GM13977 (cell line): Measurements from ENCODE around the gene SIGLECL1.

Experiments used
- DNase-seq: peaks from one replicate; pipeline ENCODE4 v3.0.0; 2012; ENCODE audit warnings: low spot score
- CTCF ChIP-seq: IDR thresholded peaks from 2 replicates; pipeline ENCODE4 v1.5.1; 2012; ENCODE audit warnings: mild to moderate bottlenecking, control low read depth; ENCODE audit not compliant: insufficient read depth; ENCODE audit errors: extremely low read depth, missing control alignments
- in situ Hi-C: fragments of 300-500 bp; cut with MboI; formaldehyde crosslinking; loops from one replicate; pipeline ENCODE4 v1.12.0; 2022; ENCODE audit warnings: low sequenced_read_pairs, low pct_unique_long_range_greater_than_20kb, mixed read lengths, inconsistent platforms; ENCODE audit not compliant: unreplicated experiment

The SIGLECL1 gene

GRCh38 chr19:51259348-51260245 is 8.7 kb downstream of the SIGLECL1 start:
- in situ Hi-C loops, result no loop called here
- peak; percentile 60 for DNase-seq
- TF ChIP-seq CTCF, result peak; percentile 84

DNA sequence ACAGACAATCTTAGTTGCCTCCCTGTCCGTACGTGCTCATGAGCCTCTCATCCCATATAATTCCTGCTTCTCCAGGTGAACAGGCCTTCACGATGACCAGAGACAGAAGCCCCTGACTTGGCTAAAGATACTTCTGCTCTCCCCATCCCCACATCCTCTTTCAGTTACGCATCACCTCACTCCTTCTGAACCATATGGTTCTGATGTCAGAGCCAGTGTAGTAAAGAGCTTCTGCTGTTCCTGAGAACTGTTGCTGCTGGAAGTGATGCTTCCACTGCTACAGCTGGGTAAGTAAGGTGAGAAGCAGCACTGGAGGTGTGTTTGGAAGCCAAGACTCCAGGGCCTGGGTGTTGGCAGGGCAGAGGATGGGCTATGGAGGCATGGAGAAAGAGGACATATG is 12.9 kb downstream of the SIGLECL1 start:
- no peak for TF ChIP-seq CTCF

GRCh38 chr19:51271067-51271466 is 20.2 kb downstream of the SIGLECL1 start:
- no peak for TF ChIP-seq CTCF
- no peak for DNase-seq
- in situ Hi-C loops, result no loop called here

More for the DNA sequence above, 12.9 kb downstream of the SIGLECL1 start:
- no peak for DNase-seq
- in situ Hi-C loops, result no loop called here

DNA sequence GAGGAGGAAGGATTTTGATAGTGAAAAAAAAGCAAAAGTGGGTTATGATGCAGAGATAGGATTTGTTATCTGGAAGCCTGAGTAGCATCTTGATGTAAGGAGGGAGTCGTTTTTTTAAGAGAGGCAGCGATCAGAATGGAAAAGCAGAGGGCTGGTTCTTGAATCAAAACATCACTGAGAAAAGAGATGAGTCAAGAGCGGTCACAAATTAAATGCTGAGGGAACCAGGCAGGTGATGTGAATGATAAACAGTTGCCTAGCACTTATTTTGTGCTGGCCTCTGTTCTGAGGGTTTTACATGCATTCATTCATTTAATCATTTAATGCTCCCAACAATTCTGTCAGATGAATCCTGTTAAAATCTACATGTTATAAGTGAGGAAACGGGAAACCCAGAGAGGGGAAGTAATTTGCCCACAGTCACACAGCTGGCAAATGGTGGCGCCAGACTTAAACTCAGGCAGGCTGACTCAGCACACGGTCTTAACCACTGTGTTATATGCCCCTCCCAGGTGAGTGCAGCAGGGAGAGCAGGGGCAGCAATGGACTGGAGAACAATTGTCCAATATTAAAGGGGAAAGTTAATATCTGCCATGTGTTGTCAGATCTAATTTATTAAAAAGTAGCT is 21.4 kb downstream of the SIGLECL1 start:
- DNase-seq, result no peak
- no peak for TF ChIP-seq CTCF
- in situ Hi-C loops, result no loop called here

DNA sequence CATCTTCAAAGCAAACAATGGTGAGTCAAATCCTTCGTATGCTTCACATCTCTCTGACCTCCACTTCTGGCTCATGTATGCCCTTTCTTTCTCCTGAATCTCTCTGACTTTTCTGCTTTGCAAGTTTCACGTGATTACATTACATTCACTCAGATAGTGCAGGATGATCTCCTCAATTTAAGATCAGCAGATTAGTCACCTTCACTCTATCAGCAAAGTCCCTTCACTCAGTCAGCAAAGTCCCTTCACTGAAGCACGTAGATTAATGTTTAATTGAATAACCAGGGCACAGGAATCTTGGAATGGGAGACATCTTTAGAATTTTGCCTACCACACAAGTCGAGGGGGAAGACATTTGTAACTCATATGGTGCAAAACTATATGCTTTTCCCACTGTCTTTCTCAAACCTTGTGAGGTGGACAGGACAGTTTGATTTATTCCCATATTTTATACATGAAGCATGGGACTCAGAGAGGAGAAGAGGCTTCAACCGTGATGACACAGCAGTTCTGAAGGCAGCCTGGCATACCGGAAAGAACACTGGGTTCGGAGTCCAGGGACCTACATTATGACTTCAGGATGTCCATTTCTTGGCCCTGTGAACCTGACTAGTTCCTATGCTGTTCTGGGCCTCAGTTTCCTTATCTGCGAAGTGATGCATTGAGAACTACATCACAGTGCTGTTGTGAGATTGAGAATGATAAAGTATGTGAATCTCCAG is 23.3 kb downstream of the SIGLECL1 start:
- no peak for DNase-seq
- TF ChIP-seq CTCF, result no peak
- in situ Hi-C loops, result no loop called here

- no peak for DNase-seq
- no peak for TF ChIP-seq CTCF
- in situ Hi-C loops, result no loop called here
Observed at GRCh38 chr19:51277112-51277511, 26.2 kb downstream of the SIGLECL1 start.
